Mesenchymal stem cell (in vitro differentiated cells and primary cell): ENCODE results near the gene HUNK.

Experiments used
- DNase-seq: peaks from one replicate; pipeline ENCODE4 v3.0.0-alpha.2; 2013
- H2AFZ ChIP-seq: one replicate; pipeline ENCODE4 v1.6.1; 2013; ENCODE audit warnings: low read depth, mild to moderate bottlenecking, control low read depth, inconsistent platforms, low read length, moderate library complexity
- H2AK5ac ChIP-seq: 2 replicates; pipeline ENCODE4 v1.6.1; 2013; ENCODE audit warnings: low read length, moderate library complexity, mild to moderate bottlenecking, inconsistent platforms; ENCODE audit not compliant: severe bottlenecking
- H2BK120ac ChIP-seq: one replicate; pipeline ENCODE4 v1.6.1; 2013; ENCODE audit warnings: low read depth, mild to moderate bottlenecking, inconsistent platforms, low read length, moderate library complexity
- H2BK12ac ChIP-seq, 2 experiments: one replicate each; pipeline ENCODE4 v1.6.1; 2013; ENCODE audit warnings: inconsistent platforms in 2 of 2, low read length in 2 of 2, mild to moderate bottlenecking in 2 of 2, moderate library complexity in 2 of 2, control low read depth in 1 of 2
- H2BK15ac ChIP-seq: one replicate; pipeline ENCODE4 v1.6.1; 2013; ENCODE audit warnings: mild to moderate bottlenecking, low read depth, inconsistent platforms; ENCODE audit not compliant: poor library complexity, severe bottlenecking
- H2BK5ac ChIP-seq: 2 replicates; pipeline ENCODE4 v1.6.1; 2013; ENCODE audit warnings: low read depth, mild to moderate bottlenecking, low read length, control low read depth, inconsistent platforms; ENCODE audit not compliant: poor library complexity, severe bottlenecking
- H3K14ac ChIP-seq, 2 experiments: one replicate each; pipeline ENCODE4 v1.6.1; 2013; ENCODE audit warnings: inconsistent platforms in 2 of 2, low read length in 2 of 2, control low read depth in 1 of 2, mild to moderate bottlenecking in 1 of 2, moderate library complexity in 1 of 2
- H3K18ac ChIP-seq, 2 experiments: one replicate each; pipeline ENCODE4 v1.6.1; 2013; ENCODE audit warnings: inconsistent platforms in 2 of 2, low read length in 2 of 2, control low read depth in 1 of 2, low read depth in 1 of 2, mild to moderate bottlenecking in 1 of 2
- H3K23ac ChIP-seq, 2 experiments: one replicate each; pipeline ENCODE4 v1.6.1; 2013; ENCODE audit warnings: inconsistent platforms in 2 of 2, low read length in 2 of 2, mild to moderate bottlenecking in 2 of 2, moderate library complexity in 2 of 2, control low read depth in 1 of 2
- H3K27ac ChIP-seq: 2 replicates; pipeline ENCODE4 v1.5.1; 2013; ENCODE audit warnings: mild to moderate bottlenecking, moderate library complexity, low read length, control low read depth, inconsistent platforms; ENCODE audit not compliant: poor library complexity, severe bottlenecking
- H3K27me3 ChIP-seq, 2 experiments: 2 replicates each; pipeline versions ENCODE4 v1.6.1 to v1.7.0; 2013; ENCODE audit warnings: low read length in 2 of 2, mild to moderate bottlenecking in 2 of 2, moderate library complexity in 2 of 2, control low read depth in 1 of 2, inconsistent platforms in 1 of 2; ENCODE audit not compliant: control insufficient read depth in 1 of 2, insufficient read depth in 1 of 2
- H3K36me3 ChIP-seq, 2 experiments: 2 replicates each; pipeline versions ENCODE4 v1.6.1 to v1.7.0; 2013; ENCODE audit warnings: low read length in 2 of 2, control low read depth in 1 of 2, inconsistent platforms in 1 of 2, low read depth in 1 of 2, mild to moderate bottlenecking in 1 of 2; ENCODE audit not compliant: insufficient read depth in 2 of 2, control insufficient read depth in 1 of 2
- H3K4ac ChIP-seq, 2 experiments: one replicate each; pipeline ENCODE4 v1.6.1; 2013; ENCODE audit warnings: inconsistent platforms in 2 of 2, low read length in 2 of 2, mild to moderate bottlenecking in 2 of 2, moderate library complexity in 2 of 2, control low read depth in 1 of 2, low read depth in 1 of 2
- H3K4me1 ChIP-seq: 2 replicates; pipeline ENCODE4 v1.6.1; 2013; ENCODE audit warnings: low read depth, low read length, control low read depth; ENCODE audit not compliant: control insufficient read depth, insufficient read depth
- H3K4me2 ChIP-seq: 2 replicates; pipeline ENCODE4 v1.6.1; 2013; ENCODE audit warnings: low read length, mild to moderate bottlenecking, inconsistent platforms; ENCODE audit not compliant: poor library complexity, severe bottlenecking
- H3K4me3 ChIP-seq, 2 experiments: 2 replicates each; pipeline versions ENCODE4 v1.5.1 to v1.7.0; 2013; ENCODE audit warnings: low read length in 2 of 2, mild to moderate bottlenecking in 2 of 2, control low read depth in 1 of 2, low read depth in 1 of 2; ENCODE audit not compliant: insufficient read depth in 1 of 2
- H3K79me1 ChIP-seq: replicated peaks from 2 replicates; pipeline ENCODE4 v1.6.1; 2013; ENCODE audit warnings: mild to moderate bottlenecking, control low read depth, low read length, inconsistent platforms; ENCODE audit not compliant: poor library complexity, severe bottlenecking
- H3K9ac ChIP-seq: 2 replicates; pipeline ENCODE4 v1.7.0; 2013; ENCODE audit warnings: mild to moderate bottlenecking, low read length, moderate library complexity
- H3K9me3 ChIP-seq: 2 replicates; pipeline ENCODE4 v1.7.0; 2013; ENCODE audit warnings: mild to moderate bottlenecking, low read length; ENCODE audit not compliant: control insufficient read depth
- H4K8ac ChIP-seq: one replicate; pipeline ENCODE4 v1.6.1; 2013; ENCODE audit warnings: inconsistent platforms, mild to moderate bottlenecking, low read length, moderate library complexity
- H4K91ac ChIP-seq: one replicate; pipeline ENCODE4 v1.6.1; 2013; ENCODE audit warnings: mild to moderate bottlenecking, low read length, inconsistent platforms
- WGBS: methylation state at CpG from one replicate; pipeline ENCODE4 v1.1.7; 2013; ENCODE audit warnings: mixed read lengths; 5-methylcytosine and 5-hydroxymethylcytosine counted together

Gene HUNK

GRCh38 chr21:31898933-31899630 is 26.3 kb downstream of the HUNK start:
- Histone ChIP-seq H3K23ac (no peak overlapping the region), H3K36me3 (no peaks in the 10 kb centered on the region)
- WGBS = 11% methylated on average over 4 of the region's 9 CpGs

GRCh38 chr21:31900121-31900895 is 27.5 kb downstream of the HUNK start:
- Histone ChIP-seq H3K4me2 (no peak overlapping the region), H3K14ac (no peak overlapping the region), H3K23ac (no peak overlapping the region), H3K9me3 (no peaks in the 10 kb centered on the region), H2AK5ac (no peak overlapping the region), H3K9ac (no peak overlapping the region), H3K27me3 (peaks cover 0 to 2% of the 10 kb centered on the region in 2 experiments), H3K79me1 (no peaks in the 10 kb centered on the region), H3K4me1 (no peaks in the 10 kb centered on the region), H4K8ac (no peak overlapping the region), H3K4me3 (no peak overlapping the region), H2BK15ac (no peak overlapping the region), H2BK5ac (no peak overlapping the region), H3K4ac (no peak overlapping the region), H3K36me3 (no peaks in the 10 kb centered on the region), H3K27ac (no peak overlapping the region), H2AFZ (no peak overlapping the region), H4K91ac (no peak overlapping the region), H3K18ac (no peak overlapping the region), H2BK120ac (no peak overlapping the region), H2BK12ac (no peak overlapping the region)
- 89% methylated on average over 15 of the region's 15 CpGs for WGBS
- no peak for DNase-seq

More at GRCh38 chr21:31898933-31899630, 26.3 kb downstream of the HUNK start:
- no peak overlapping the region for H3K18ac ChIP-seq
- no peak overlapping the region for H3K4me2 ChIP-seq
- no peak overlapping the region for H4K8ac ChIP-seq
- no peak overlapping the region for H3K9ac ChIP-seq
- H3K4me3 ChIP-seq = no peak overlapping the region
- H2BK12ac ChIP-seq = no peak overlapping the region
- H3K4me1 ChIP-seq = no peaks in the 10 kb centered on the region
- no peak overlapping the region for H2AFZ ChIP-seq
- H2BK120ac ChIP-seq = no peak overlapping the region
- H3K27me3 ChIP-seq = no peaks in the 10 kb centered on the region
- H3K9me3 ChIP-seq = no peaks in the 10 kb centered on the region
- H2AK5ac ChIP-seq = no peak overlapping the region
- no peak overlapping the region for H2BK15ac ChIP-seq
- no peak overlapping the region for H3K14ac ChIP-seq
- H3K79me1 ChIP-seq = no peaks in the 10 kb centered on the region
- H3K27ac ChIP-seq = no peak overlapping the region
- no peak overlapping the region for H3K4ac ChIP-seq
- DNase-seq = peak; percentile 26
- no peak overlapping the region for H2BK5ac ChIP-seq
- no peak overlapping the region for H4K91ac ChIP-seq

- Histone ChIP-seq H3K4me3 (no peak overlapping the region), H3K4me2 (no peak overlapping the region), H3K27ac (no peak overlapping the region), H3K23ac (no peak overlapping the region), H4K8ac (no peak overlapping the region), H3K27me3 (peaks cover 0 to 3% of the 10 kb centered on the region in 2 experiments), H3K9ac (no peak overlapping the region), H2BK120ac (no peak overlapping the region), H3K18ac (no peak overlapping the region), H2BK5ac (no peak overlapping the region), H2AK5ac (no peak overlapping the region), H3K9me3 (no peaks in the 10 kb centered on the region), H2AFZ (no peak overlapping the region), H3K4me1 (no peaks in the 10 kb centered on the region), H3K4ac (no peak overlapping the region), H3K36me3 (no peaks in the 10 kb centered on the region), H4K91ac (no peak overlapping the region), H2BK15ac (no peak overlapping the region), H2BK12ac (no peak overlapping the region), H3K79me1 (no peaks in the 10 kb centered on the region), H3K14ac (no peak overlapping the region)
- DNase-seq = no peak
- 93% methylated on average over 2 of the region's 2 CpGs for WGBS
These were observed 28.5 kb downstream of the HUNK start for GRCh38 chr21:31901315-31901714.

- 94% methylated on average over 3 of the region's 6 CpGs for WGBS
- Histone ChIP-seq H3K9me3 (no peaks in the 10 kb centered on the region), H3K4me3 (no peak overlapping the region), H2BK5ac (no peak overlapping the region), H3K27me3 (peaks cover 0 to 3% of the 10 kb centered on the region in 2 experiments), H3K18ac (no peak overlapping the region), H4K91ac (no peak overlapping the region), H3K4me1 (no peaks in the 10 kb centered on the region), H3K9ac (no peak overlapping the region), H3K79me1 (no peaks in the 10 kb centered on the region), H3K4me2 (no peak overlapping the region), H2AFZ (no peak overlapping the region), H2BK15ac (no peak overlapping the region), H2BK120ac (no peak overlapping the region), H3K4ac (no peak overlapping the region), H2AK5ac (no peak overlapping the region), H4K8ac (no peak overlapping the region), H3K36me3 (no peaks in the 10 kb centered on the region), H3K27ac (no peak overlapping the region), H2BK12ac (no peak overlapping the region), H3K14ac (no peak overlapping the region), H3K23ac (no peak overlapping the region)
- no peak for DNase-seq
These were observed 29.6 kb downstream of the HUNK start for GRCh38 chr21:31902438-31902837.
